Measurements from ENCODE around the gene DGKB.
"Not testable (repeated sequence)": the region's sequence is repeated elsewhere in the genome, so short reads cannot be mapped to it uniquely, and the experiment has no call there.

DGKB gene

GRCh38 chr7:14374336-14374735 is 528.2 kb downstream of the DGKB start:
- no peak for DNase-seq

- DNase-seq: no peak
Observed at GRCh38 chr7:14368285-14368684, 534.3 kb downstream of the DGKB start.

GRCh38 chr7:14351167-14351566 is 551.4 kb downstream of the DGKB start:
- DNase-seq: no peak

- no peak for DNase-seq
Observed at GRCh38 chr7:14341200-14341775, 561.3 kb downstream of the DGKB start.

- peak; percentile 9 for DNase-seq
Observed at GRCh38 chr7:14340393-14341074, 562.0 kb downstream of the DGKB start.

- no peak for DNase-seq
Observed at GRCh38 chr7:14339861-14340260, 562.7 kb downstream of the DGKB start.

GRCh38 chr7:14336256-14336655 is 566.3 kb downstream of the DGKB start:
- DNase-seq: no peak

GRCh38 chr7:14332155-14332554 is 570.4 kb downstream of the DGKB start:
- no peak for DNase-seq

- DNase-seq: no peak
Observed at GRCh38 chr7:14324767-14325166, 577.8 kb downstream of the DGKB start.

GRCh38 chr7:14322724-14323123 is 579.8 kb downstream of the DGKB start:
- no peak for DNase-seq

GRCh38 chr7:14321947-14322346 is 580.6 kb downstream of the DGKB start:
- peak; percentile 85 for DNase-seq

- DNase-seq: no peak
Observed at GRCh38 chr7:14309432-14309831, 593.1 kb downstream of the DGKB start.

GRCh38 chr7:14305233-14305866 is 597.2 kb downstream of the DGKB start:
- DNase-seq: no peak

GRCh38 chr7:14303536-14303935 is 599.0 kb downstream of the DGKB start:
- no peak for DNase-seq

- DNase-seq: no peak
Observed at GRCh38 chr7:14294637-14295036, 607.9 kb downstream of the DGKB start.

- DNase-seq: no peak
Observed at GRCh38 chr7:14293434-14293833, 609.1 kb downstream of the DGKB start.

- no peak for DNase-seq
Observed at GRCh38 chr7:14292737-14293136, 609.8 kb downstream of the DGKB start.

GRCh38 chr7:14289957-14290356 is 612.6 kb downstream of the DGKB start:
- DNase-seq: no peak

- no peak for DNase-seq
Observed at GRCh38 chr7:14288701-14289100, 613.9 kb downstream of the DGKB start.

GRCh38 chr7:14287398-14287797 is 615.2 kb downstream of the DGKB start:
- no peak for DNase-seq

- no peak for DNase-seq
Observed at GRCh38 chr7:14286036-14286435, 616.5 kb downstream of the DGKB start.

- DNase-seq: not testable (repeated sequence)
Observed at GRCh38 chr7:14279065-14279871, 623.3 kb downstream of the DGKB start.

GRCh38 chr7:14275356-14275755 is 627.2 kb downstream of the DGKB start:
- no peak for DNase-seq

GRCh38 chr7:14271441-14271840 is 631.1 kb downstream of the DGKB start:
- DNase-seq: no peak

All from NCI-H345 (cell line).